ENCODE measurements around the gene DNAJC28. TPM values are rescaled to one million over a fixed set of nuclear protein-coding genes. Genes with fewer than 3 reads are reported as not detected.

DNAJC28 gene
- total and polyA plus RNA-seq, 3 experiments from 2014 or later = 0.60 to 1.7 (median 0.63) TPM

GRCh38 chr21:33480481-33481103 is 10.9 kb downstream of the DNAJC28 start:
- peaks cover 11% of the 10 kb centered on the region for H3K4me1 ChIP-seq (ENCODE audit: insufficient read depth, low read length)
- peak overlapping the region; percentile 90 to 95 (median 94) for H3K4me3 Mint-ChIP-seq
- no peaks in the 10 kb centered on the region for H3K9me3 ChIP-seq (ENCODE audit: low read length)
- H3K9me3 Mint-ChIP-seq = no peaks in the 10 kb centered on the region
- H3K27me3 ChIP-seq (ENCODE audit: insufficient read depth, low read length, poor library complexity, severe bottlenecking) = no peaks in the 10 kb centered on the region
- POLR2A ChIA-PET = interaction anchor here (0.7 to 2.7 kb wide), 10 partner anchors 10 to 214 kb away, joined by 3 to 77 read pairs (median 8); partner anchors contain the start of genes DNAJC28, DONSON, GART and IFNAR1
- H3K27ac ChIP-seq (ENCODE audit: low read depth, low read length) = peak overlapping the region; percentile 79
- DNase-seq = no peak
- peaks cover 0 to 11% (median 0%) of the 10 kb centered on the region in 3 donors for H3K36me3 Mint-ChIP-seq
- CTCF ChIA-PET = interaction anchor here (0.9 to 2.4 kb wide), 11 partner anchors 10 to 709 kb away, joined by 3 to 22 read pairs (median 4); partner anchors contain the start of genes DNAJC28, DONSON, GART and PAXBP1
- H3K27me3 Mint-ChIP-seq = no peaks in the 10 kb centered on the region
- H3K4me3 ChIP-seq (ENCODE audit: low read length) = peak overlapping the region; percentile 76
- peaks cover 24 to 29% (median 27%) of the 10 kb centered on the region in 3 donors for H3K4me1 Mint-ChIP-seq
- peak overlapping the region; percentile 89 to 97 (median 93) for H3K27ac Mint-ChIP-seq
- H3K36me3 ChIP-seq (ENCODE audit: insufficient read depth, low read length) = no peaks in the 10 kb centered on the region

GRCh38 chr21:33479679-33480480 is 11.6 kb downstream of the DNAJC28 start, which contains the start of gene TMEM50B:
TSS of gene TMEM50B (minus strand) at chr21:33479974. CDS start at chr21:33468885, 11,089 bp downstream.
- H3K4me3 Mint-ChIP-seq = peak within 1 kb of the TSS; percentile 90 to 95 (median 94)
- H3K27me3 ChIP-seq (ENCODE audit: insufficient read depth, low read length, poor library complexity, severe bottlenecking) = no peaks in the 10 kb centered on the region
- no peaks in the 10 kb centered on the region for H3K36me3 ChIP-seq (ENCODE audit: insufficient read depth, low read length)
- H3K4me1 ChIP-seq (ENCODE audit: insufficient read depth, low read length) = peaks cover 11% of the 10 kb centered on the region
- ChIA-PET CTCF (interaction anchor here (0.8 to 2.4 kb wide), 13 partner anchors 10 to 709 kb away, joined by 3 to 22 read pairs (median 3); partner anchors contain the start of genes DNAJC28, DONSON, GART and PAXBP1), POLR2A (interaction anchor here (0.5 to 2.7 kb wide), 15 partner anchors 11 to 709 kb away, joined by 3 to 77 read pairs (median 4); partner anchors contain the start of genes DNAJC28, DONSON, GART and IFNAR1)
- H3K9me3 ChIP-seq (ENCODE audit: low read length) = no peaks in the 10 kb centered on the region
- peak within 1 kb of the TSS; percentile 89 for H3K27ac ChIP-seq (ENCODE audit: low read depth, low read length)
- peak within 1 kb of the TSS; percentile 94 for H3K4me3 ChIP-seq (ENCODE audit: low read length)
- H3K27ac Mint-ChIP-seq = peak within 1 kb of the TSS; percentile 89 to 97 (median 93)
- DNase-seq = peak; percentile 94 to 97 (median 95)
- peaks cover 24 to 29% (median 27%) of the 10 kb centered on the region in 3 donors for H3K4me1 Mint-ChIP-seq
- no peaks in the 10 kb centered on the region for H3K27me3 Mint-ChIP-seq
- peaks cover 0 to 11% (median 0%) of the 10 kb centered on the region in 3 donors for H3K36me3 Mint-ChIP-seq
- no peaks in the 10 kb centered on the region for H3K9me3 Mint-ChIP-seq

GRCh38 chr21:33478935-33479678 is 12.4 kb downstream of the DNAJC28 start:
- Mint-ChIP-seq H3K4me1 (peaks cover 24 to 31% (median 27%) of the 10 kb centered on the region in 3 donors), H3K4me3 (peak overlapping the region; percentile 89 to 95 (median 92)), H3K27ac (peak overlapping the region; percentile 76 to 93 (median 92)), H3K27me3 (no peaks in the 10 kb centered on the region), H3K9me3 (no peaks in the 10 kb centered on the region), H3K36me3 (peaks cover 0 to 11% (median 0%) of the 10 kb centered on the region in 3 donors)
- Histone ChIP-seq H3K36me3 (ENCODE audit: insufficient read depth, low read length) (no peaks in the 10 kb centered on the region), H3K4me3 (ENCODE audit: low read length) (peak overlapping the region; percentile 94), H3K27me3 (ENCODE audit: insufficient read depth, low read length, poor library complexity, severe bottlenecking) (no peaks in the 10 kb centered on the region), H3K9me3 (ENCODE audit: low read length) (no peaks in the 10 kb centered on the region), H3K4me1 (ENCODE audit: insufficient read depth, low read length) (peaks cover 11% of the 10 kb centered on the region), H3K27ac (ENCODE audit: low read depth, low read length) (peak overlapping the region; percentile 89)
- POLR2A ChIA-PET = interaction anchor here (0.6 to 2.7 kb wide), 11 partner anchors 12 to 708 kb away, joined by 3 to 77 read pairs (median 6); partner anchors contain the start of genes DNAJC28, DONSON, GART and IFNAR1
- CTCF ChIA-PET = interaction anchor here (0.9 to 2.2 kb wide), 5 partner anchors 12 to 117 kb away, joined by 3 to 10 read pairs (median 5); partner anchors contain the start of genes DNAJC28, DONSON, GART and SON
- peak; percentile 29 to 67 (median 39) for DNase-seq

- Mint-ChIP-seq H3K27ac (peak overlapping the region; percentile 76 to 93 (median 92)), H3K9me3 (no peaks in the 10 kb centered on the region), H3K4me3 (peak overlapping the region; percentile 89 to 95 (median 92)), H3K27me3 (no peaks in the 10 kb centered on the region), H3K36me3 (peaks cover 4 to 15% (median 4%) of the 10 kb centered on the region in 3 donors), H3K4me1 (peaks cover 29 to 39% (median 34%) of the 10 kb centered on the region in 3 donors)
- H3K36me3 ChIP-seq (ENCODE audit: insufficient read depth, low read length) = no peaks in the 10 kb centered on the region
- DNase-seq = peak in 1 of 5 donors; percentile 8
- H3K27me3 ChIP-seq (ENCODE audit: insufficient read depth, low read length, poor library complexity, severe bottlenecking) = no peaks in the 10 kb centered on the region
- ChIA-PET POLR2A (interaction anchor here (0.6 kb wide), 1 partner anchor 245 kb away, joined by 7 read pairs; no protein-coding TSS in a partner anchor), CTCF (interaction anchor here (1.1 kb wide), 1 partner anchor 16 kb away, joined by 3 read pairs; no protein-coding TSS in a partner anchor)
- H3K4me1 ChIP-seq (ENCODE audit: insufficient read depth, low read length) = peaks cover 11% of the 10 kb centered on the region
- peak overlapping the region; percentile 89 for H3K27ac ChIP-seq (ENCODE audit: low read depth, low read length)
- H3K9me3 ChIP-seq (ENCODE audit: low read length) = no peaks in the 10 kb centered on the region
- H3K4me3 ChIP-seq (ENCODE audit: low read length) = peak overlapping the region; percentile 94
These were observed 13.3 kb downstream of the DNAJC28 start for GRCh38 chr21:33478182-33478581.

- Mint-ChIP-seq H3K9me3 (no peaks in the 10 kb centered on the region), H3K36me3 (peaks cover 4 to 17% (median 6%) of the 10 kb centered on the region in 3 donors), H3K27me3 (no peaks in the 10 kb centered on the region), H3K4me1 (peaks cover 29 to 43% (median 38%) of the 10 kb centered on the region in 3 donors), H3K27ac (peak overlapping the region in 2 of 8 donors; percentile 35 to 66), H3K4me3 (peak overlapping the region in 6 of 7 donors; percentile 43 to 80 (median 52))
- Histone ChIP-seq H3K9me3 (ENCODE audit: low read length) (no peaks in the 10 kb centered on the region), H3K27me3 (ENCODE audit: insufficient read depth, low read length, poor library complexity, severe bottlenecking) (no peaks in the 10 kb centered on the region), H3K4me1 (ENCODE audit: insufficient read depth, low read length) (peaks cover 11% of the 10 kb centered on the region), H3K36me3 (ENCODE audit: insufficient read depth, low read length) (no peaks in the 10 kb centered on the region), H3K27ac (ENCODE audit: low read depth, low read length) (no peak overlapping the region), H3K4me3 (ENCODE audit: low read length) (no peak overlapping the region)
- DNase-seq = no peak
- POLR2A ChIA-PET = no interaction called here
- CTCF ChIA-PET = interaction anchor here (1.1 kb wide), 1 partner anchor 15 kb away, joined by 3 read pairs; no protein-coding TSS in a partner anchor
These were observed 14.4 kb downstream of the DNAJC28 start for GRCh38 chr21:33477066-33477465.

- ChIA-PET CTCF (interaction anchor here (0.7 kb wide), 1 partner anchor 133 kb away, joined by 3 read pairs; no protein-coding TSS in a partner anchor), POLR2A (interaction anchor here (0.6 kb wide), 1 partner anchor 77 kb away, joined by 3 read pairs; no protein-coding TSS in a partner anchor)
- H3K27ac Mint-ChIP-seq = peak overlapping the region in 1 of 8 donors; percentile 35
- no peak for DNase-seq
- Histone ChIP-seq H3K27ac (ENCODE audit: low read depth, low read length) (no peak overlapping the region), H3K9me3 (ENCODE audit: low read length) (no peaks in the 10 kb centered on the region), H3K27me3 (ENCODE audit: insufficient read depth, low read length, poor library complexity, severe bottlenecking) (no peaks in the 10 kb centered on the region), H3K4me3 (ENCODE audit: low read length) (no peak overlapping the region), H3K36me3 (ENCODE audit: insufficient read depth, low read length) (no peaks in the 10 kb centered on the region), H3K4me1 (ENCODE audit: insufficient read depth, low read length) (peaks cover 3% of the 10 kb centered on the region)
- H3K4me1 Mint-ChIP-seq = peaks cover 24 to 43% (median 35%) of the 10 kb centered on the region in 3 donors
- H3K4me3 Mint-ChIP-seq = no peak overlapping the region
- H3K27me3 Mint-ChIP-seq = no peaks in the 10 kb centered on the region
- H3K9me3 Mint-ChIP-seq = no peaks in the 10 kb centered on the region
- peaks cover 4 to 9% (median 6%) of the 10 kb centered on the region in 3 donors for H3K36me3 Mint-ChIP-seq
These were observed 18.2 kb downstream of the DNAJC28 start for GRCh38 chr21:33473344-33473743.

- no peaks in the 10 kb centered on the region for H3K4me1 ChIP-seq (ENCODE audit: insufficient read depth, low read length)
- Mint-ChIP-seq H3K36me3 (peaks cover 4 to 27% (median 8%) of the 10 kb centered on the region in 3 donors), H3K9me3 (no peaks in the 10 kb centered on the region), H3K27ac (no peak overlapping the region), H3K27me3 (no peaks in the 10 kb centered on the region), H3K4me3 (no peak overlapping the region), H3K4me1 (peaks cover 15 to 34% (median 24%) of the 10 kb centered on the region in 3 donors)
- ChIA-PET POLR2A (no interaction called here), CTCF (no interaction called here)
- H3K4me3 ChIP-seq (ENCODE audit: low read length) = no peak overlapping the region
- DNase-seq = no peak
- no peaks in the 10 kb centered on the region for H3K9me3 ChIP-seq (ENCODE audit: low read length)
- no peaks in the 10 kb centered on the region for H3K27me3 ChIP-seq (ENCODE audit: insufficient read depth, low read length, poor library complexity, severe bottlenecking)
- no peak overlapping the region for H3K27ac ChIP-seq (ENCODE audit: low read depth, low read length)
- H3K36me3 ChIP-seq (ENCODE audit: insufficient read depth, low read length) = no peaks in the 10 kb centered on the region
These were observed 20.8 kb downstream of the DNAJC28 start for GRCh38 chr21:33470701-33471100.

Data from CD8-positive, alpha-beta memory T cell (primary cell).